IPS-NIHi11 (cell line): Measurements from ENCODE around the gene GJB3.
"Not testable (repeated sequence)": the region's sequence is repeated elsewhere in the genome, so short reads cannot be mapped to it uniquely, and the experiment has no call there.

Experiments used
- DNase-seq: peaks from one replicate; pipeline ENCODE4 v3.0.0; 2012; ENCODE audit warnings: mixed read lengths, low spot score

The GJB3 gene

GRCh38 chr1:34761176-34761761 lies 19.7 kb upstream of the GJB3 start:
- DNase-seq = no peak

GRCh38 chr1:34761776-34762307 lies 19.2 kb upstream of the GJB3 start:
- DNase-seq = no peak

- no peak for DNase-seq
Observed at GRCh38 chr1:34762474-34763141, 18.4 kb upstream of the GJB3 start.

- DNase-seq = peak; percentile 57
Observed at GRCh38 chr1:34763142-34763781, 17.8 kb upstream of the GJB3 start.

- no peak for DNase-seq
Observed at GRCh38 chr1:34768856-34769255, 12.2 kb upstream of the GJB3 start.

- DNase-seq = no peak
Observed at GRCh38 chr1:34770891-34771504, 10.0 kb upstream of the GJB3 start.

GRCh38 chr1:34771573-34772371 lies 9.2 kb upstream of the GJB3 start:
- no peak for DNase-seq

- DNase-seq = not testable (repeated sequence)
Observed at GRCh38 chr1:34773114-34773513, 7.9 kb upstream of the GJB3 start.

GRCh38 chr1:34774957-34775356 lies 6.1 kb upstream of the GJB3 start:
- DNase-seq = no peak

GRCh38 chr1:34776911-34777310 lies 4.1 kb upstream of the GJB3 start:
- DNase-seq = no peak

- DNase-seq = no peak
Observed at GRCh38 chr1:34777519-34778321, 3.3 kb upstream of the GJB3 start.

- no peak for DNase-seq
Observed at GRCh38 chr1:34778381-34778780, 2.6 kb upstream of the GJB3 start.

GRCh38 chr1:34779005-34779404 lies 2.0 kb upstream of the GJB3 start:
- no peak for DNase-seq

GRCh38 chr1:34779526-34779925 lies 1.5 kb upstream of the GJB3 start:
- no peak for DNase-seq

GRCh38 chr1:34779962-34780361 lies 1.1 kb upstream of the GJB3 start:
- DNase-seq = no peak

- DNase-seq = no peak
Observed at GRCh38 chr1:34780528-34780927, 486 bp upstream of the GJB3 start.

GRCh38 chr1:34781844-34782391 lies 904 bp downstream of the GJB3 start:
- peak; percentile 59 for DNase-seq

GRCh38 chr1:34784751-34785221 lies 3.8 kb downstream of the GJB3 start:
- no peak for DNase-seq

GRCh38 chr1:34785231-34785874 lies 4.3 kb downstream of the GJB3 start:
- DNase-seq = no peak

- no peak for DNase-seq
Observed at GRCh38 chr1:34785875-34786470, 5.0 kb downstream of the GJB3 start.
